Astrocyte (in vitro differentiated cells and primary cell): ENCODE measurements around the gene ITGB1BP1. TPM values are rescaled to one million over a fixed set of nuclear protein-coding genes. Genes with fewer than 3 reads are reported as not detected.

Experiments used
- DNase-seq: peaks from one replicate; pipeline ENCODE4 v3.0.0-alpha.2; 2010; ENCODE audit warnings: low read depth
- FAIRE-seq: peaks from 2 replicates; lab custom pipeline; 2011; peaks lifted over from hg19 to GRCh38; lab: Jason Lieb, UNC
- H2AFZ ChIP-seq: 2 replicates; pipeline ENCODE4 v1.6.0; 2012; ENCODE audit warnings: low read depth, low read length, inconsistent platforms
- H3K27ac ChIP-seq: 2 replicates; pipeline ENCODE4 v1.5.1; 2011; ENCODE audit warnings: low read depth, low read length, inconsistent platforms
- H3K27me3 ChIP-seq: 2 replicates; pipeline ENCODE4 v1.6.0; 2011; ENCODE audit warnings: low read length, inconsistent platforms; ENCODE audit not compliant: insufficient read depth
- H3K36me3 ChIP-seq: 2 replicates; pipeline ENCODE4 v1.5.1; 2011; ENCODE audit warnings: low read length, inconsistent platforms; ENCODE audit not compliant: insufficient read depth
- H3K4me1 ChIP-seq: 2 replicates; pipeline ENCODE4 v1.5.1; 2011; ENCODE audit warnings: low read length, inconsistent platforms; ENCODE audit not compliant: insufficient read depth
- H3K4me2 ChIP-seq: 2 replicates; pipeline ENCODE4 v1.6.0; 2012; ENCODE audit warnings: low read length, inconsistent platforms
- H3K4me3 ChIP-seq: 2 replicates; pipeline ENCODE4 v1.5.1; 2011; ENCODE audit warnings: low read depth, mild to moderate bottlenecking, low read length, inconsistent platforms; ENCODE audit not compliant: insufficient read depth
- H3K79me2 ChIP-seq: 2 replicates; pipeline ENCODE4 v1.6.0; 2012; ENCODE audit warnings: mild to moderate bottlenecking, low read length, inconsistent platforms; ENCODE audit not compliant: insufficient read depth
- H3K9ac ChIP-seq: 2 replicates; pipeline ENCODE4 v1.6.0; 2012; ENCODE audit warnings: mild to moderate bottlenecking, low read length, inconsistent platforms
- H3K9me3 ChIP-seq: 2 replicates; pipeline ENCODE4 v1.5.1; 2012; ENCODE audit warnings: low read depth, mild to moderate bottlenecking, low read length, inconsistent platforms; ENCODE audit not compliant: insufficient read depth
- H4K20me1 ChIP-seq: 2 replicates; pipeline ENCODE4 v1.6.0; 2012; ENCODE audit warnings: low read length, inconsistent platforms; ENCODE audit not compliant: insufficient read depth
- H3K27ac Mint-ChIP-seq: one replicate; pipeline ENCODE4 v1.8.0; 2021; ENCODE audit warnings: mild to moderate bottlenecking, mixed read lengths; ENCODE audit not compliant: unreplicated experiment
- H3K27me3 Mint-ChIP-seq: one replicate; pipeline ENCODE4 v1.8.0; 2021; ENCODE audit warnings: low read depth, mixed read lengths; ENCODE audit not compliant: unreplicated experiment
- H3K36me3 Mint-ChIP-seq: one replicate; pipeline ENCODE4 v1.8.0; 2021; ENCODE audit warnings: low read depth, mixed read lengths; ENCODE audit not compliant: unreplicated experiment
- H3K4me1 Mint-ChIP-seq: one replicate; pipeline ENCODE4 v1.8.0; 2021; ENCODE audit warnings: low read depth, mixed read lengths; ENCODE audit not compliant: unreplicated experiment
- H3K4me3 Mint-ChIP-seq: one replicate; pipeline ENCODE4 v1.8.0; 2021; ENCODE audit warnings: mild to moderate bottlenecking, moderate library complexity, mixed read lengths; ENCODE audit not compliant: unreplicated experiment
- H3K9me3 Mint-ChIP-seq: one replicate; pipeline ENCODE4 v1.8.0; 2021; ENCODE audit warnings: mild to moderate bottlenecking, mixed read lengths; ENCODE audit not compliant: unreplicated experiment
- EZH2 ChIP-seq: IDR thresholded peaks from 2 replicates; pipeline ENCODE4 v1.6.1; 2012; ENCODE audit warnings: mild to moderate bottlenecking, low read length, inconsistent platforms; ENCODE audit not compliant: insufficient read depth
- total RNA-seq: library from RNA; stranded (reverse); gene quantifications from 2 replicates; pipeline ENCODE4 v1.2.1, GENCODE V29; 2021
- TF ChIP-seq, protein P1 (sequence below): IDR thresholded peaks from 2 replicates; pipeline ENCODE4 v1.5.1; 2011; ENCODE audit warnings: low read depth, mild to moderate bottlenecking, inconsistent platforms, low read length, moderate library complexity; ENCODE audit not compliant: insufficient read depth

ITGB1BP1 gene
- total RNA-seq, 1 donor from 2014 or later, result 126 TPM

DNA sequence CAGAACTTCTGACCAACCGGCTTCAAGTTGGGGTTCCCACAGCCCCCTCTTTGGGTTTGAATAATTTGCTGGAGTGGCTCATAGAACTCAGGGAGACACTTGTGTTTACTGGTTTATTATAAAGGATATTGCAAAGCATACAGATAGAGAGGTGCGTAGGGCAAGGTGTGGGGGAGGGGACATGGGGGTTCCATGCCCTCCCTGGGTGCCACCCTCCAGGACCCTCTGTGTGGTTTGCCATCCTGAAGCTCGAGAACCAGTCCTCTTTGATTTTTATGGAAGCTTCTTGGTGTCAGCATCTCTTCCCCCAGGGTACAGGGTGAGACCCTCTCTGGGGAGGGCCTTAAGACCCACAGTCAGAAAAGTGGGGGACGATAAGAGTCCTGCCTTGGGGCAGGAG lies 38.8 kb downstream of the ITGB1BP1 start:
- Mint-ChIP-seq H3K36me3 (peaks cover 53% of the 10 kb centered on the region), H3K27me3 (no peaks in the 10 kb centered on the region), H3K9me3 (no peaks in the 10 kb centered on the region), H3K4me3 (no peak overlapping the region), H3K27ac (no peak overlapping the region), H3K4me1 (peaks cover 44% of the 10 kb centered on the region)
- TF ChIP-seq EZH2, result no peak
- TF ChIP-seq, protein P1, sequence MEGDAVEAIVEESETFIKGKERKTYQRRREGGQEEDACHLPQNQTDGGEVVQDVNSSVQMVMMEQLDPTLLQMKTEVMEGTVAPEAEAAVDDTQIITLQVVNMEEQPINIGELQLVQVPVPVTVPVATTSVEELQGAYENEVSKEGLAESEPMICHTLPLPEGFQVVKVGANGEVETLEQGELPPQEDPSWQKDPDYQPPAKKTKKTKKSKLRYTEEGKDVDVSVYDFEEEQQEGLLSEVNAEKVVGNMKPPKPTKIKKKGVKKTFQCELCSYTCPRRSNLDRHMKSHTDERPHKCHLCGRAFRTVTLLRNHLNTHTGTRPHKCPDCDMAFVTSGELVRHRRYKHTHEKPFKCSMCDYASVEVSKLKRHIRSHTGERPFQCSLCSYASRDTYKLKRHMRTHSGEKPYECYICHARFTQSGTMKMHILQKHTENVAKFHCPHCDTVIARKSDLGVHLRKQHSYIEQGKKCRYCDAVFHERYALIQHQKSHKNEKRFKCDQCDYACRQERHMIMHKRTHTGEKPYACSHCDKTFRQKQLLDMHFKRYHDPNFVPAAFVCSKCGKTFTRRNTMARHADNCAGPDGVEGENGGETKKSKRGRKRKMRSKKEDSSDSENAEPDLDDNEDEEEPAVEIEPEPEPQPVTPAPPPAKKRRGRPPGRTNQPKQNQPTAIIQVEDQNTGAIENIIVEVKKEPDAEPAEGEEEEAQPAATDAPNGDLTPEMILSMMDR, result no peak
- H3K4me2 ChIP-seq, result no peak overlapping the region
- no peak overlapping the region for H3K27ac ChIP-seq
- no peak for FAIRE-seq
- no peaks in the 10 kb centered on the region for H3K27me3 ChIP-seq
- H4K20me1 ChIP-seq, result peaks cover 6% of the 10 kb centered on the region
- H2AFZ ChIP-seq, result no peak overlapping the region
- peaks cover 30% of the 10 kb centered on the region for H3K4me1 ChIP-seq
- no peaks in the 10 kb centered on the region for H3K9me3 ChIP-seq
- H3K9ac ChIP-seq, result no peak overlapping the region
- DNase-seq, result no peak
- H3K79me2 ChIP-seq, result no peaks in the 10 kb centered on the region
- H3K36me3 ChIP-seq, result peaks cover 22% of the 10 kb centered on the region
- H3K4me3 ChIP-seq, result no peak overlapping the region

GRCh38 chr2:9382604-9383235 lies 40.6 kb downstream of the ITGB1BP1 start:
- Mint-ChIP-seq H3K4me3 (peak overlapping the region; percentile 78), H3K27me3 (no peaks in the 10 kb centered on the region), H3K27ac (peak overlapping the region; percentile 88), H3K36me3 (peaks cover 40% of the 10 kb centered on the region), H3K4me1 (peaks cover 58% of the 10 kb centered on the region), H3K9me3 (no peaks in the 10 kb centered on the region)
- DNase-seq (peak; percentile 49), FAIRE-seq (no peak)
- TF ChIP-seq, protein P1, result no peak
- no peak for TF ChIP-seq EZH2
- Histone ChIP-seq H2AFZ (no peak overlapping the region), H3K27ac (peak overlapping the region; percentile 12), H3K79me2 (no peaks in the 10 kb centered on the region), H3K36me3 (peaks cover 13% of the 10 kb centered on the region), H3K4me1 (peaks cover 47% of the 10 kb centered on the region), H3K4me3 (no peak overlapping the region), H3K9ac (no peak overlapping the region), H3K9me3 (no peaks in the 10 kb centered on the region), H4K20me1 (peaks cover 6% of the 10 kb centered on the region), H3K4me2 (no peak overlapping the region), H3K27me3 (no peaks in the 10 kb centered on the region)
